ENCODE measurements around the gene TNFRSF25.

Gene TNFRSF25

GRCh38 chr1:6414443-6414844 is 51.5 kb downstream of the TNFRSF25 start:
- no peak for TF ChIP-seq POLR2AphosphoS5 (IDR thresholded peaks at IDR 0.05; ENCODE audit: low read depth, low read length)
- no peak for TF ChIP-seq FOXP2 (optimal IDR thresholded peaks at IDR 0.05; ENCODE audit: borderline replicate concordance, extremely low read depth, extremely low read length, insufficient read depth)
- no peak for TF ChIP-seq TAF1 (IDR thresholded peaks at IDR 0.05; ENCODE audit: borderline replicate concordance, insufficient read depth, low read length)
- TF ChIP-seq REST (IDR thresholded peaks at IDR 0.05; ENCODE audit: insufficient read depth in 1 of 2, low read depth in 2 of 2, low read length in 2 of 2): no peak
- TF ChIP-seq SIN3A (IDR thresholded peaks at IDR 0.05; ENCODE audit: borderline replicate concordance, insufficient read depth, low read length): no peak

DNA sequence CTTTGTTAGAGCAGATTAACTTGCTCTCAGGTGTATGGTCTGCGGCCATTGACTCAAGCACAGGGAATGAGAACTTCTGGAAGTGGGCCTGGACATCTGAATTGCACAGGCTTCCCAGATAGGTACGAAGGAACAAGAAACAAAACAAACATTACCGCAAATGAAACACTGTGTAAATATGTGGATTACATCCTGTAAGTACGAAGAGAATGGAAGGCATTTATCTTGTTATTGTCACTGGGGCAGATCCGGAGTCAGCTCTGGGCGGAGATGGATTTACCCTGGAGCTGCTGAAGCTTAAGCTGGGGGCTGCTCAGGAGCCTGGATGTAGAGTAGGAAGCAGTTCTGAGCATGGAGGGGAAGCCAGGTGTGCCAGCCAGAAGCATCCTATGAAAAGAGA is 53.1 kb downstream of the TNFRSF25 start:
- no peak for TF ChIP-seq POLR2AphosphoS5 (IDR thresholded peaks at IDR 0.05; ENCODE audit: low read depth, low read length)
- no peak for TF ChIP-seq REST (IDR thresholded peaks at IDR 0.05; ENCODE audit: insufficient read depth in 1 of 2, low read depth in 2 of 2, low read length in 2 of 2)
- no peak for TF ChIP-seq FOXP2 (optimal IDR thresholded peaks at IDR 0.05; ENCODE audit: borderline replicate concordance, extremely low read depth, extremely low read length, insufficient read depth)
- TF ChIP-seq SIN3A (IDR thresholded peaks at IDR 0.05; ENCODE audit: borderline replicate concordance, insufficient read depth, low read length): no peak
- TF ChIP-seq TAF1 (IDR thresholded peaks at IDR 0.05; ENCODE audit: borderline replicate concordance, insufficient read depth, low read length): no peak

All from PFSK-1 (cell line).